ENCODE data around the gene GPX6.

- TF ChIP-seq CTCF (IDR thresholded peaks at IDR 0.05) (no peak), POLR2A (IDR thresholded peaks at IDR 0.05) (no peak)
Measured at GRCh38 chr6:28515676-28516075, at the start of gene GPX6.
